ENCODE measurements around the gene TFDP1.

DNA sequence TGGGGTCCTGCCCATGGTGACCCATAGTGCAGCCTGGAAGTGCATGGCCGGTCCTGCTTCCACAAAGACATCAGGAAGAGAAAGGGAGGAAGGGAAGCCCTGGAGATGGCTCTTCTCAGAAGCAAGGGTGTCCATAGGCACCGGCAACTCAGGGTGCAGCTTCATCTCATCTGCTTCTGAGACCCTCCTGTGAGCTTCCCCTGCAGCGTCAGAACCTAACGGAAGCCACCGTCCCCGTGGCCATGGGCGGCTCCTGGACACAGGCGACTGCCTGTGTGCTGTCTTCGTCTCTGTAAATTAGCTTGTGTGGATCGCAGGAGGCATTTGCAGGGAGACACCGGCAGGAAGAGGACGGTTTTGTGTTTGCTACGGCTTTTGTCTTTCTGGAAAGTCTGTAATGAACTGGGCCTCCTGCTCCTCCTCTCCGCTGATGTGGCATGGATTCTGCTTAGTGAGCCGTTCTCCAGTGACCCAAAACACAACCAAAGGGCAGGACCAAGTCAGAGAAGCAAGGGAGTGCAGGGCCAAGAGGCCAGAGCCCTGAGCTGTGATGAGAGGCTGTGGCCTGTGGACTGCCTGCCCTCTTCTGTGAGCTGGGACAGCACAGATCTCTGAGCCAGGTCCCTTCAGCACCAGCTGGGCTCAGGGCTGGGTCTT lies 70.9 kb downstream of the TFDP1 start:
- TF ChIP-seq CTCF (IDR thresholded peaks at IDR 0.05) (no peak), POLR2A (IDR thresholded peaks at IDR 0.05) (no peak)

Measured in uterus (tissue), 2 donors.